ENCODE measurements around the gene HPX. TPM values are rescaled to one million over a fixed set of nuclear protein-coding genes. Genes with fewer than 3 reads are reported as not detected.

The HPX gene
- total and polyA plus RNA-seq, 12 donors = 0.26 to 25.2 (median 1.7) TPM

DNA sequence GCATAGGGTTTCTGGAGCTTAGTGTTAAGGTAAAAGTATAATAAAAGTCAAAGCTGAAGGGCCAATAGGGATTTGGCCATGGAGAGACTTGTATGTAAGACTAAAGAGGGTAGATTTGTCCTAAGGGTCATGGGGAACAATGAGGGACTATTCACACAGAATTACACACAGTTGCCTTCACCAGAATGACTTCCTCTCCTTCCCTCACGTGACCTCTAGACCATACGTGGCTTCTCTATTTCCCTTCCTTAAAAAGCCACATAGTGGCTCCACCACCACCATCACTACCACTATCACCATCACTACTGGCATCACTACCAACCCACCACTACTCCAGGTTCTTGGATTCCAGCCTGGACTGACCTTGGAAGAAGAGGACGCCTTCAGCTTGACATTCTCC lies 2.8 kb downstream of the HPX start:
- Histone ChIP-seq H3K27ac (no peak overlapping the region), H3K36me3 (replicated peaks in 1 of 2) (no peaks in the 10 kb centered on the region), H3K27me3 (no peaks in the 10 kb centered on the region), H3K4me3 (no peak overlapping the region), H3K4me1 (replicated peaks in 1 of 2) (no peaks in the 10 kb centered on the region), H3K9me3 (replicated peaks in 1 of 3) (no peaks in the 10 kb centered on the region)
- DNase-seq = peak in 2 of 7 donors; percentile 3 to 17
- intact Hi-C loops (cut with DNase I) = no loop called here
- WGBS, 4 donors = 59 to 68% (median 63%) methylated on average over 3 of the region's 3 CpGs
- no peak for TF ChIP-seq POLR2A (IDR thresholded peaks at IDR 0.05)
- no peak for TF ChIP-seq CTCF (IDR thresholded peaks at IDR 0.05)

GRCh38 chr11:6437423-6437822 lies 3.4 kb downstream of the HPX start:
- Histone ChIP-seq H3K36me3 (replicated peaks in 1 of 2) (no peaks in the 10 kb centered on the region), H3K27me3 (no peaks in the 10 kb centered on the region), H3K4me1 (replicated peaks in 1 of 2) (no peaks in the 10 kb centered on the region), H3K9me3 (replicated peaks in 1 of 3) (no peaks in the 10 kb centered on the region), H3K27ac (no peak overlapping the region), H3K4me3 (no peak overlapping the region)
- 92 to 96% (median 95%) methylated on average over 7 to 12 of the region's 12 CpGs for WGBS, 4 donors
- TF ChIP-seq CTCF (IDR thresholded peaks at IDR 0.05) (no peak), POLR2A (IDR thresholded peaks at IDR 0.05) (no peak)
- no peak for DNase-seq
- intact Hi-C loops (cut with DNase I) = no loop called here

DNA sequence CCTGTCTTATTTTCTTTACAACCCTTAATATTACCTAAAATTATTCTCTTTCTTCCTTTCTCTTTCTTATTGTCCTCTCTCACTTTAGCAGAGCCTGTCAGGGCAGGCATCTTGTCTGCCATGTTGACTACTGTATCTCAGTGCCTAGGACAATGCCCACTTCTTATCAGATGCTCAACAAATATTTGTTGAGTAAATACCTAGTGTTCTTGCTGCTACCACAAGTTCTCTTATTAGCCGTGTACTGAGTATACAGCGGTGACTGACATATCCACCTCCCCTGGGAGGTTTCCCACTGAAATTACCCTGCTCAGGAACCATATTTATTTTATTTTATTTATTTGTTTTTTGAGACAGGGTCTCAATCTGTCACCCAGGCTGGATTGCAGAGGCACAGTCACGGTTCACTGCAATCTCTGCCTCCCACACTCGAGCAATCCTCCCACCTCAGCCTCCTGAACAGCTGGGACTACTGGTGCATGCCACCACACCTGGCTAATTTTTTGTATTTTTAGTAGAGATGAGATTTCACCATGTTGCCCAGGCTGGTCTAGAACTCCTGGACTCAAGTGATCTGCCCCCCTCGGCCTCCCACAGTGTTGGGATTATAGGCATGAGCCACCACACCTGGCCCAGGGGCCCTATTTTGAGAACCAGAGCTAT lies 6.7 kb downstream of the HPX start:
- no peaks in the 10 kb centered on the region for H3K27me3 ChIP-seq
- no peak for DNase-seq
- no peaks in the 10 kb centered on the region for H3K9me3 ChIP-seq (replicated peaks in 1 of 3)
- 65 to 72% (median 67%) methylated on average over 5 of the region's 5 CpGs for WGBS, 4 donors
- H3K27ac ChIP-seq = no peak overlapping the region
- no peak for TF ChIP-seq POLR2A (IDR thresholded peaks at IDR 0.05)
- TF ChIP-seq CTCF (IDR thresholded peaks at IDR 0.05) = no peak
- no peak overlapping the region for H3K4me3 ChIP-seq
- H3K4me1 ChIP-seq (replicated peaks in 1 of 2) = no peaks in the 10 kb centered on the region
- intact Hi-C loops (cut with DNase I) = no loop called here
- H3K36me3 ChIP-seq (replicated peaks in 1 of 2) = no peaks in the 10 kb centered on the region

- H3K27me3 ChIP-seq = no peaks in the 10 kb centered on the region
- no peak overlapping the region for H3K27ac ChIP-seq
- 71 to 91% (median 79%) methylated on average over 3 of the region's 3 CpGs for WGBS, 4 donors
- TF ChIP-seq CTCF (IDR thresholded peaks at IDR 0.05) (no peak), POLR2A (IDR thresholded peaks at IDR 0.05) (no peak)
- intact Hi-C loops (cut with DNase I) = no loop called here
- no peaks in the 10 kb centered on the region for H3K9me3 ChIP-seq (replicated peaks in 1 of 3)
- H3K36me3 ChIP-seq (replicated peaks in 1 of 2) = no peaks in the 10 kb centered on the region
- H3K4me3 ChIP-seq = no peak overlapping the region
- DNase-seq = peak in 1 of 7 donors; percentile 22
- H3K4me1 ChIP-seq (replicated peaks in 1 of 2) = no peaks in the 10 kb centered on the region
These were observed 8.9 kb downstream of the HPX start for GRCh38 chr11:6431861-6432260.

Data from adrenal gland (tissue), 12 donors.